Medulla oblongata (tissue), 1 donor: ENCODE measurements around the gene SRRM4.

ENCODE experiments used
- DNase-seq: peaks from one replicate; pipeline ENCODE4 v3.0.0-alpha.2; 2015; ENCODE audit errors: extremely low spot score

Gene SRRM4

DNA sequence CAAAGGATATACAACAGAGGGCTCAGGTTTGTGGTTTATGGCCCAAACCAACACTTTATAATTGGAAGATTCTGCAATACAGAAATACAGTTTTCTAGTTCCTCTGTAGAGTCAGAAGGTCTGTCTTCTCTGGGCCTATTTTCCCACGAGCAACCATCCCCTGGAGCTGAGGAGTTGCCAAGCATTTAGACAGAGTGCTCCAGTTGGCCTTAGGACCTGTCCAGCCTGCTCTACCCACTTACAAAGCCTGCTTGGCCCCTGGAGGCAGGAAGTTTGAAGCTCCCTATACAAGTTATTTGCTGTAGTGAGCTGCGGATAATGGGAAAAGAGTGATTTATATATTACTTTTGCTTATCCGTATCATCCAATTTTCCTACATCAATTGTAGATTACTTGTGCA, 136.6 kb downstream of the SRRM4 start:
- DNase-seq: peak; percentile 56

DNA sequence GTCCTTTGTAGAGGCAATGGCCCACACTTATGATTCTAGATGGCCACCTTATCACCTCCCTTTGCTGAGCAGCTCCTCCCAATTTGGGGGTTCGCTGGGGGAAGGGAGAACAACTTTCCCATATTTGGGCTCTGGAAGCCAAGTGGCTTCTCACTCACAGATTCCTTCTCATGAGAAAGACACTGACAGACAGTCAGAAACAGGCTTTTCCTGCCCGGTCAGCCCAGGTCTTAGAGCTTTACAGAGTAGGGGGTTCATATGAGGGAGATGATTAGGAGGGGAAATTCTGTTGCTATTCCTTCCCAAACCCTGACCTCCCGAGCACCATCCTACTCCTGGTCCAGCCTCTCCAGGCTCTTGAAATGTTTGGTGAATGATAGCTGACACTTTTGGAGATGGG, 137.3 kb downstream of the SRRM4 start:
- no peak for DNase-seq

DNA sequence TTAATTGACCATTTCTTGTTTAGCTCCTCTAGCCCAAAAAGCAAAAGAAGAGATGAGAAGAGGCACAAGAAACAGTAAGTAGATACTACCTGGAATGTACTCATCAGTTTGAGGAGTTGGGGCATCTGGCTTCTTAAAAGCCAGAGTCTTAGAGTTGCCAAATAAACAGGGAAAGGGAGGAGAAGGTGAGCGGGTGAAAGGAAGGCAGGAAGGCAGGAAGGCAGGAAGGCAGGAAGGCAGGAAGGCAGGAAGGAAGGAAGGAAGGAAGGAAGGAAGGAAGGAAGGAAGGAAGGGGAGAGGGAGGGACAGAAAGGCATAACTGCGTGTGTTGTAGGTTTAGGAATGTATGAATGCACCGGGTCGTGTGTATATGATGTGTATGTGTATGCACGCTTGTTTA, 140.7 kb downstream of the SRRM4 start:
- no peak for DNase-seq

DNA sequence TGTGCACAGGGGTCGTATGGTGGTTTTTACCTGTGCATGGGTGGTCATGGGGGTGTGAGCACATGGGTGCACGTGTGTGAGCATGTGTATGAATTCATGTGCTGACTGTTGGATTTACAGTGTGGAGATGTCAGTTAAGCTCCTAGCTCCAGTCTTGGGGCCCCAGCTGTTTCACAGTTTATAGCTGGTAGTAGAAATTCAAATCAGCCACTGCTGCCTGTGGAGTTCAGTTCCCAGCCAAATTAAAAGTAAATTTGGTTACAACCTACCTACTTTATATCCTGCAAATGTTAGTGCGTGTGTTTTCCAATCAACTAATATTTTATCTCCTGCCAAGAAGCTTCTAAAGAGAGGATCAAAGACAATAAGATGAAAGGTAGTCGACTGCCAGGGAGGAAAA, 141.4 kb downstream of the SRRM4 start:
- no peak for DNase-seq

DNA sequence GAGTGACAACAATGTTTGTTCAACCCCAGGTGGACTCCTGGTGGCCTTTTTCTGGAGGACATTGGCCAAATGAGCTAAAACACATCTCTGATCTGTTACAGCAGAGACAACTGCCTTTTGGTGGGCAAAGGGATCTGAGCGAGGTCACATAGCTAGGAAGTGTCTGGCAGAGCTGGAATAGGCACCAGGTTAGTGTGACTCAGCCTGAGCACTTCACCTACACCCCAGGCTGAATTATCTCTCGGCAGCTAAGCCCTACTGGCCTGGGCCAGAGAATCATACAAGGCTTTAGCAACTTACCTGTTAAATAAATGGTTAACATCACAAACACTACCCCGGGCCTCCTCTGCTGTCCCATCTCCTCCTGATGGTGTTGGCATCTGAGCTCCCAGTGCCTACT, 147.2 kb downstream of the SRRM4 start:
- no peak for DNase-seq

DNA sequence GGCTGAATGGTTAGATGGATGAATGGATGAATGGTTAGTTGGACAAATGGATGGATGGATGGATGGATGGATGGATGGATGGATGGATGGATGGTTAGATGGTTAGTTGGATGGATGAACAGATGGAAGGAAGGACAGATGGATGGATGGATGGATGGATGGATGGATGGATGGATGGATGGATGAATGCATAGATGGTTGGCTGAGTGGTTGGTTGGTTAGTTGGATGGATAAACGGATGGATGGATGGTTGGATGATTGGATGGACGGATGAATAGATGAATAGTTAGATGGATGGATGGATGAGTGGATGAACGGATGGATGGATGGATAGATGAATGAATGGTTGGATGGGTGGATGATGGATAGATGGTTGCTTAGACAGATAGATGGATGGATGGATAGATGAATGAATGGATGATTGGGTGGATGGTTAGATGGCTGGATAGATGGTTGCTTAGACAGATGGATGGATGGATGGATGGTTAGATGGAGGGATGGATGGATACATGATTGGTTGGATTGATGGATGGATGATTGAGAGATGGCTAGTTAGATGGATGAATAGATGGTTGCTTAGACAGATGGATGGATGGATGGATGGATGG, 148.6 kb downstream of the SRRM4 start:
- DNase-seq: no peak

DNA sequence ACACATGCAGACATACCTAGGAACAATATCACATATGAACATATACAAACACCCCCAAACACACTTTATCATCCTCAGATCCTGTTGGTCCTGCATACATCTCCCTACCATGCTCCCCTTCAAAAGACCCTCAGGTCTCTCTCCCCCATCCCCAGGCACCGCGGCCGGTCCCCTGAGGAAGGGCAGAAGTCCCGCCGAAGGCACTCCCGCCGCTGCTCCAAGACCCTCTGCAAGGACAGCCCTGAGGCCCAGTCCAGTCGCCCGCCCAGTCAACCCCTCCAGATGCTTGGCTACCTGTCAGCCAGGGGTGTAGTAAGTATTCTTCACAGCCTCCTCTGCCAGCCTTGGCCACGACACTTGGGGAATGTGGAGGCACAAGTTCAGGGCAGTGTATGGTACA, 149.2 kb downstream of the SRRM4 start:
- no peak for DNase-seq

DNA sequence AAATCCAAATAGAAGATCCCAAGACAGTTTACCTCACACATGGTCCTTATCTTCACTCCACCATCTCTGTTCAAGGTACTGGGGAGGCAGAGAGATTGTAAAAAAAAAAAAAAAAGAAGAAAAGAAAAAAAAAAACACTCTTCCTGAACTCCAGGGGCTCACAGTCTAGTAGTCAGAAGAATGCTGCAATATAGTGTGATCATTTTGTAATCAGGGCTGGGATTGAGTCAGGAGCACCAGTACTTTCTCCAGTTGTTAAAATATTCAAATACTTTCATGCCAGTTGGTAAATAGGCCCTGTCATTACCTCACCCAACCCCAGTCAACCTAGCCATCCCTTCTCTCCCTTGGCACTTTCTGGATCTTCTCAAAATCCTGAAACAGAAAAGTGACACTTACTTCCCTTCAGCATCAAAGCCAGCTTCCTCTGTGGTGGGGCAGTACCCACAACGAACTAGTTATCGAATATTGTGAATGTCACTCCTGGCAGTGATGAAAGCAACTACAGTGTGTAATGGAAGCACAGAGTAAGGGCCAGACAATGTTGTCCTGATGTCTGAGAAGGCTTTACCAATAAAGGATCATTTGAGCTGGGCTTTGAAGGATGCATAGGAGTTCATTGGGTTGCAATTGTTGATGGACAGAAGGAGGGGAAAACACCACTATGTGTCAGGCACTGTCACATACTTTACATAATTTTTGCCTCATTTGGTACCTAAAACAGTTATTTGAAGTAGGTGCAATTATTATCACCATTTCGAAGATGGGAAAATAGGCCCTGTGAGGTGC, 153.1 kb downstream of the SRRM4 start:
- no peak for DNase-seq

DNA sequence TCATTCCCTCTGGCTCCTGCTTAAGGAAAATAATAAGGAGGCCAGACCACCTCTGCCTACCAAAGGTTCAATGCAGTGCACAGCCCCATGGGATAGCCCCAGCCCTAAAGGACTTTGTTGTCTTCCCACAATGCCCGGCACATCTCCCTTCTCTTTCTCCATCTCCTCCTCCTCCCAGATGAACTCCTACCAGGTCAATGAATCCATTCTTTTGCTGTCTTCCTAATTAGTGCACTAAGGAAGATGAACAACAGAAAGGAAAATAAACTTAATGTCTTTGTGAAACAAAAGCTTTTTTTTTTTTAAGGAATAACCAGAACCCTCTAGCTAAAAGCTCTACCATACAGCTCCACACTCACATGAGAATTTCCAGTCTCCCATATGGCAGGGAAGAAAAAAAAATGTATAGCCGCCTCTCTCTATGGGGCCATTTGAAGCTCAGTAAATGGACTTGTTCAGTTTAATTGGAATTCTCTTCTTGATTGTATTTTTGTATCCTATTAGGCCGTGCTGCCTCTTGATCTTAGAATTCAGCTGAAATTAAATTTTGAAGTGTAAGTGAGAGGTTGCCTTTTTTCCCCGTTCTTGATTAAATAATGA, 155.6 kb downstream of the SRRM4 start:
- no peak for DNase-seq

DNA sequence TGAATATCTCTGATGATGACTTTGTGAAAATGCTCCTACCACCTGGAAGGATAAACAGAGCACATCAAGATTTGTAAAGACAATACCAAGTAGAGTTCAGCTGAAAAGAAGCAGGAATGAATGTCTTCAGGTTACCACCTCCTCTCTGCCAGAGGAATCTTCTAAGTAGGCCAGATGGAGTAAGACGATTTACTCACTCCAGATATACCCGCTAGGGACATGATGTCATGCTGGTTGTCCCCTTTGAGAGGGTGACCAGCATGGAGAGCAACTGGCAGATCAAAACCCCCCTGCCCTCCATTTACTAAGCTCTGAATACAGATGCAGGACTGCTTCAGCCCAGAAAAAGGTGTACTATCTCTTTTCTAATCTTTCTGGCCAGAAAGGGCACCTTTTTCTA, 158.1 kb downstream of the SRRM4 start:
- no peak for DNase-seq

DNA sequence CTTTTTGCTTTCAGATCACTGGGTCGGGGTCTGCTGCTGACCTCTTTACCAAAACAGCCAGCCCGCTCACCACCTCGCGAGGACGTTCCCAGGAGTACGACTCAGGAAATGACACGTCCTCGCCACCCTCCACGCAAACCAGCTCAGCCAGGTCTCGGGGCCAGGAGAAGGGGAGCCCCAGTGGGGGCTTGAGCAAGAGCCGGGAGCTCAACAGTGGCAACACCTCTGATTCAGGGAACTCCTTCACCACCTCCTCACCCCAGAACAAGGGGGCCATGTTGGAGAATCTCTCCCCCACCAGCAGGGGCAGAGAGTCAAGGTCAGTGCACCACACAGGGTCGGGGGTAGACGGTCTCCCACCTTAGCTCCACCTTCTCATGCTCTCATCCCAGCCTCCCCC, 164.0 kb downstream of the SRRM4 start:
- DNase-seq: no peak

DNA sequence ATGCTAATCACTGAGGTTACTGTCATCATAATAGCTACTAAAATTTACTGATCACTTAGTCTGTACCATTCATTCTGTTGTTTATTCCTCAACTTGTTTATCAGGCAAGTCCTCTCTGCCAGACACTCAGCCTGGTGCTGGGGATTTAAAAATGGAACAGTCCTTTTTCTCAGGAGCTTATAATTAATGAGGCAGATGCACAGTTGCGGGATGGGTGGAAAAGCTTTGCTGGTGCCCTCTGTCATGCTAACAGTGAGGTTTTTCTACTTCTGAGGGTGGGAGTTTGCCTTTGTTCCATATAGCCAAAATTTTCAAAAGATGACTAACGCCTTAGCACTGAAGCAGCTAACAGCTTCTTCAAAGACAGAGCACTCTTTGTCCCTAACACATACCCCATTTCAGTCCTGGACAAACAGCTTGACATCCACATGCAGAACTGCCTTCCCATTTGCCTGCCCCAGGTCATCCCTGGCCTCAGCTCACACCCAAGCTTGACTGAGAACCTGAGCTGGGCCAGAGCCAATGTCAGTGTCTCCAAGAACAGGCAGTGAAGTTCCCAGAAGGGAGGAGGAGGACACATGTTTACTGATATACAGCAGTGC, 166.6 kb downstream of the SRRM4 start:
- DNase-seq: peak; percentile 22

DNA sequence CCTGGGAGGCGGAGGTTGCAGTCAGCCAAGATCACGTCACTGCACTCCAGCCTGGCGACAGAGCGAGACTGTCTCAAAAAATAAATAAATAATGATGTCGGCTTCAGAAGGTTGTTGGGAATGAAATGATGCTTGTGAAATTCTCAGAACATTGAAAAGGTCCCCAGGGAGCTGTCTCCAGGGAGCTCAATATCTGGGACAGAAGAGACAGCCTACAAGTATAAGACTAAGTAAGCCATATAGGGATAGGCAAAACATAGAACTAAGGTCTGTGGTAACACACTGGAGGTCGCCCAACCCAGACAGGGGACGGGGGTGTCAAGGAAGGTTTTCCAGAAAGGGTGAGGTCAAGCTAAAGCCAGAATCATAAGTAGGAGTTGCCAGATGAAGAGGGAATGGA, 167.9 kb downstream of the SRRM4 start:
- no peak for DNase-seq

DNA sequence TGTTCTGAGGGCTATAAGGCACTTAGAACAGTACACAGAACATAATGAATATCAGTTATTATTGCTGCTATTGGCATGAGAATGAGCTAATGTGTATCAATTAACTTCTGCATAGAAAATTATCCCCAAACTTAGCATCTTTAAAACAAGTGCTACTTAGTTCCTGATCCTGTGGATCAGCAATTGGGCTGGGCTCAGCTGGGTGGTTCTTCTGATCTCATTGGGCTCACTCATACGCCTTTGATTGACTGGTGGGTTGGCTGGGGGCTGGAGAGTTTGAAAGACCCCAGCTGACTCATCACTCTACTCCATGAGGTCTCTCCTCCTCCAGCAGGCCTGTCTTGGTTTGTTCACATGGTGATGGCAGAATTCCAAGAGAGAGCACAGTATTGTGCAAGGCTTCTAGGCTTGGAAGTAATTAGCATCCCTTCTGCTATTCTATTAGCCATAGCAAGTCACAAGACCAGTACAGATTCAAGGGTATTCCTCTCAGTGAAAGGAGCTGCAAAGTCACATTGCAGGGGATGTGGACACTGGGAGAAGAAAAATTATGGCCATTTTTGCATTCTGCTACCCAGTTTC, 170.2 kb downstream of the SRRM4 start:
- no peak for DNase-seq

DNA sequence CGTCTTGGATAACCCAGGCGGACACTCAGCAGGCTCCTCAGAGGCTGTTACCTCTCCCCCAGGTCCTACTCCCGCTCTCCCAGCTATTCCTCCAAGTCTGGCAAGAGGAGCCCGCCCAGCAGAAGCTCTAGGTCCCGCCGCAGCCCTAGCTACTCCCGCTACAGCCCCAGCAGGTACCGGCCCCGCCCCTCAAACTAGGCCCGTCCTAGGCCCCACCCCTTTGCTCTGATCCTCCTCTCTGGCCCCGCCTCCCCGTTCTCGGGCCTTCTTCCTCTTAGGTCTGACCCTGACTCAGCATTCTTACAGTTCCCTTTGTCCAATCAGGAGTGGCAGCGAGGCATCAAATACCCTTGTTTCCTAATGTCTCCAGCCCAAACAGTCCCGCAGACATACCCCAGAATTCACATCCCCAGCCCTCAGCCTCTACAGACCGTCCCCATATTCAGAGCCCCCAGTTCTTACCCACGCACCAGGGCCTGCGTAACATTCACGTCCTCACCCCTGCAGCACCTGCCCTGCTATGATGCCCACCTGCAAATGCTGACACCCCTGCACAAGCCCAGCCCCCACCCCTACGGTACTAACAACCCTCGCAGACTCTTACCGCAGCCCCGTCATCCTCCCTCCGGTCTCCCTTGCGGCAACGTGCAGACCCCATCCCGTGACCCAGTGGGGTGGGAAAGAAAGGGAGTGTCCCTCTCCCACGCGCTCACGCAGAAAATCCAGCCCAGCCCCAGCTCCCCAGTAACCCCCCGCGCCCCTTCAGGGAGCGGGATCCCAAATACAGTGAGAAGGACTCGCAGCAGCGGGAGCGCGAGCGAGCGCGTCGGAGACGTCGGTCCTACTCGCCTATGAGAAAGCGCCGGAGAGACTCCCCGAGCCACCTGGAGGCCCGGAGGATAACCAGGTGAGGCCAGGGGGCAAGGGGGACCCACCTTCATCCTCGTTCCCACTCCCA, 172.4 kb downstream of the SRRM4 start:
- DNase-seq: peak; percentile 73

DNA sequence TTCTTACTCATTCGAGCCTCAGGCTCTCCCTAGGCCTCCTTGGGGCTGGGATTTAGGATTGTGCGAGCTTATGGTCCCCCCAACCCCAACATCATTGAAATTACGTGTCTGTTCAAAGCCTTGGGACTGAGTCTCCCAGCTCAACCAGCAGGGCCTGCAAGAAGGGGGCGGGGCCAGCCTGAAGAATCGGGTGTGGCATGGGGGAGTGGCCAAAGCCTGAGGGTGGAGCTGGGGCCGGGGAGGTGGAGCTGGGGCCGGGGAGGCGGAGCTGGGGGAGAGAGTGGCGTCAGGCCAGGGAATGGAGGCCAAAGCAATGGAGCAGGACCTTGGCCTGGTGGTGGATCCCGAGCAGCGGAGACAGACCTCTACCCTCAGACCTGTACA, 173.1 kb downstream of the SRRM4 start:
- DNase-seq: no peak

DNA sequence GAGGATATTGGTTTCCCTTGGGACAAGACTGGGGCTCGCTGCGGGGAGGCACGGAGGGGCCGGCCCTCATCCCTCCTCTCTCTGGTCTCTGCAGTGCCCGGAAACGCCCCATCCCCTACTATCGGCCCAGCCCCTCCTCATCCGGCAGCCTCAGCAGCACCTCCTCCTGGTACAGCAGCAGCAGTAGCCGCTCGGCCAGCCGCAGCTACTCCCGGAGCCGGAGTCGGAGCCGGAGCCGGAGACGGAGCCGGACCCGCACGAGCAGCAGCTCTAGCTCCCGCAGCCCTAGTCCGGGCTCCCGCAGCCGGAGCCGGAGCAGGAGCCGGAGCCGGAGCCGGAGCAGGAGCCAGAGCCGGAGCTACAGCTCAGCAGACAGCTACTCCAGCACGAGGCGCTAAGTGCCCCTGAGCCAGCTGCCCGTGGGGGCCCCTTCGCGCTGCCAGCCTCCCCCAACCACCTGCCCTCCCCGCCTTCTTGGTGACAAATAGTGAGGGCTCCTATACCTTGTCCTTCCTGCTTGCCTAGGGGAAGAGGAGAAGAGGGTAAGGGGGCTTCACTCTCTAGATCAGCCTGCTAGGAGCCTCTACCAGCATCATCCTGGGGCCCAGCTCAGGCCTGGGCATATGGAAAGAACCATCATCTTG, 175.2 kb downstream of the SRRM4 start:
- no peak for DNase-seq

DNA sequence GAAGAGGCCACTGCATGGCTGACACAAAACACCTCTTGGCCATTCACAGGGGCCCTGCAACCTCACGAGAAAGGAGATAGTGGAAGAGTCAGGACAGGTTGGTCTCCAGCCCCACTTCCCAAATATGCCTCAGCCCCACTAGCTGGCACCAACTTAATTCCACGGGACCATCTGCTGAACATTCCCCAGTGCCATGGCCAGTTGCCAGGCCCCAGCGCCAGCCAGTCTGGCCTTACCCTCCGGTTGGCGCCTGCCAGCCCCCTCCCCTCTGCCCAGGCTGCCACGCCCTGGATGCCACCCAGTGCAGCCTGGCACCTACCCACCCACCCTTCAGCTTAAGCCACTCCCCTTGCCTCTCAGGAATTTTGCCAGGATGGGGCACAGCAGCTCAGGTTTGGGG, 176.2 kb downstream of the SRRM4 start:
- no peak for DNase-seq

DNA sequence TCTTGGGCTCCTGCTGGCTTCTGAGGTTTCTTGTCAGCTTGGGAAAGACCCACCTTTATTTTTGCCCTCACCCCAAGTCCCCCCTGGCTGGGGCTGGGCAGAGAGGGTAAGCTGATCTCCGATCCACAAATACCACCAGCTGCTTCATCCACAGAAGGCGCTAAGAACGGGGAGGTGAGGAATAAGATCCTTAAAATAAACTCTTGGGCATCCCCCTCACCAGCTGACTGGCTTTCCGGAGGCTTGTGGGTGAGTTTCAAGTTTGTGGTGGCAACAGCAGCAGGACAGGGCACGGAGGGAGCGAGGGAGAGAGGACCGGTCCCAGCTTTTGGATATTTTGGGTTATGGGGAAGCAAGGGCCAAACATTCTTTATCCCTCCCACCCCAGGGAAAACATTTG, 176.6 kb downstream of the SRRM4 start:
- no peak for DNase-seq

DNA sequence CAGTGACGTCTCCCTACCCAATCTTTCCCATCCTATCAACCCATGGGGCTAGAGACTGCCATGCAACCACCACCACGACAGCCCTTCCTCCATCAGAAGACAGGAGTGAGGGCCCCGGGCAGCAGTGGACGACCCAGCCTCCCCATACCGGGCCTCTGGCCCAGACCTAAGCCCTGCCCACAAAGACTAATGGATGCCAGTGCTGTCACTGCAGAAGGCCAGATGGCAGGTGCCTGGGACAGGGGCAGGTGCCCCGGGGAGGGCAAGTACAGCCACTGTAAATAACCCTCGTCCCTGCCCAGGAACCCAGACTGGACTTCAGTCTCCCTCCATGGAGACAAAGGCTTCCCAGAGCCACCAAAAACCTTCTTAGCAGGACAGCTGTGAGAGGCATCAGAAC, 177.1 kb downstream of the SRRM4 start:
- DNase-seq: no peak

DNA sequence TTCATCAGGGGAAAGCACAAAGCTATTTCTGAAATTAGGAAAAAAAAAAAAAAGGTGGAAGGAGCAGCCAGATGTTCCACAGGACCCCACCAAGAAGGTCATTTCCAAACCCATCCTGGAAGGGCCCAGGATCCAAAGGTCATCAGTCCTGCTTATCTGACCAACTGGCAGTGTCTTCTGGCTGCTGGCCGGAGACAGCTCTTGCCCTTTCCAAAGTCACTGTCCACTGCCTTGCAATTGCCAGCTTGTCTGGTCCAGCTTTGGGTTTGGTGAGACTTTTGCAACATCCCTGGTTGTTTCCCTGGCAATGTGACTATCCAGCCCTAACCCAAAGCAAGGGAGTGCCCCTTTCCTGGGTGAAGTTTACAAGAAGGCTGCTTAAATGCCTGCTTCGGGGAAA, 178.5 kb downstream of the SRRM4 start:
- DNase-seq: no peak
